ENCODE measurements around the gene TKTL1. TPM values are rescaled to one million over a fixed set of nuclear protein-coding genes. Genes with fewer than 3 reads are reported as not detected.

The TKTL1 gene
- polyA plus RNA-seq, 4 donors: 0.12 to 0.18 TPM; not detected in 2

DNA sequence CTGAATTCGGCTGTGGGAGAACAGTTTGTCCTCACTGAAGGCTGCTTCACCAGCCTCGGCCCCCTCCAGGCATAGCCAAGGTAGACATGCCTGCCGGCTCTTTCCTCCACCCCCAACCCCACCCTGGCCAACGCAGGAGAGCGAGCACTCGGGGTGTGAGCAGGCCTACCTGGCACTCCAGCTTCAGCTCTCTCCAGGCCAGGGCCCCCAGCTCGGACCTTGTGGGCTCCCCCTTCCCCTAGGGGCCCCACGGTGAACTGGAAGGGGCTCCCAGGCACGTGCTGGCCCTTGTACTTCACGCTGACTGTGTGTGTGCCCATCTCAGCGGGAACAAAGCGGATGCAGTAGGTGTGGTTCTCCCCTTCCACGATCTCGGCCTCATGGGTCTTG is 56.4 kb downstream of the TKTL1 start:
- H3K9me3 ChIP-seq (ENCODE audit: control insufficient read depth in 2 of 2, insufficient read depth in 1 of 2, low read depth in 1 of 2, low read length in 1 of 2): no peaks in the 10 kb centered on the region
- H3K27me3 ChIP-seq (ENCODE audit: control insufficient read depth in 3 of 3, insufficient read depth in 3 of 3, low read length in 3 of 3): no peaks in the 10 kb centered on the region
- peaks cover 0 to 72% (median 3%) of the 10 kb centered on the region in 3 donors for H3K36me3 ChIP-seq (ENCODE audit: control insufficient read depth in 3 of 3, insufficient read depth in 2 of 3, low read depth in 1 of 3, low read length in 3 of 3)
- FAIRE-seq (no peak), DNase-seq (no peak)
- no peaks in the 10 kb centered on the region for H3K4me1 ChIP-seq (ENCODE audit: control insufficient read depth in 3 of 3, insufficient read depth in 2 of 3, low read depth in 1 of 3, low read length in 2 of 3)
- H3K4me3 ChIP-seq (ENCODE audit: low read depth in 1 of 3, low read length in 3 of 3): no peak overlapping the region
- 78 to 88% (median 81%) methylated on average over 12 to 14 of the region's 14 CpGs for WGBS, 3 donors
- H3K27ac ChIP-seq (ENCODE audit: low read depth in 1 of 3, low read length in 2 of 3): no peak overlapping the region

DNA sequence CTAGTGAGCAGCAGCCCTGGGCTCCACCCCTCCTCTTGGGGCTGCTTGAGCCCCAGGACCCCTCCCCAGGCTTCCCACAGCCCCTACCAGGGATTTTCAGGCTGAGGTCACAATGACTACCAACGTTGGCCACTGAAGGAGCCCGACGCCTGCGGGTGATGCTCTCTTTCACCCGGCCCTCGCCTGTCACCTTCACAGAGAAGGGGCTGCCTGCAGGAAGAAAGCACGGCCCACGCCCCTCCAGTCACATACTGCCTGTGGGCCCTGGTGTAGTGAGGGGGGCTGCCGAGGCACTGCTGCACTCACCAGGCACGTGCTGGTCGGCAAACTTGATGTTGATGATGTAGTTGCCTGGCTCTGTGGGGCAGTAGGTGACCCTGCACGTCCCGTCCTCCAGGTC is 56.9 kb downstream of the TKTL1 start:
- no peaks in the 10 kb centered on the region for H3K27me3 ChIP-seq (ENCODE audit: control insufficient read depth in 3 of 3, insufficient read depth in 3 of 3, low read length in 3 of 3)
- H3K4me3 ChIP-seq (ENCODE audit: low read depth in 1 of 3, low read length in 3 of 3): no peak overlapping the region
- WGBS, 3 donors: 88 to 91% (median 90%) methylated on average over 8 to 13 of the region's 13 CpGs
- no peaks in the 10 kb centered on the region for H3K4me1 ChIP-seq (ENCODE audit: control insufficient read depth in 3 of 3, insufficient read depth in 2 of 3, low read depth in 1 of 3, low read length in 2 of 3)
- H3K27ac ChIP-seq (ENCODE audit: low read depth in 1 of 3, low read length in 2 of 3): no peak overlapping the region
- no peaks in the 10 kb centered on the region for H3K9me3 ChIP-seq (ENCODE audit: control insufficient read depth in 2 of 2, insufficient read depth in 1 of 2, low read depth in 1 of 2, low read length in 1 of 2)
- H3K36me3 ChIP-seq (ENCODE audit: control insufficient read depth in 3 of 3, insufficient read depth in 2 of 3, low read depth in 1 of 3, low read length in 3 of 3): peaks cover 0 to 75% (median 6%) of the 10 kb centered on the region in 3 donors
- FAIRE-seq (no peak), DNase-seq (no peak)

DNA sequence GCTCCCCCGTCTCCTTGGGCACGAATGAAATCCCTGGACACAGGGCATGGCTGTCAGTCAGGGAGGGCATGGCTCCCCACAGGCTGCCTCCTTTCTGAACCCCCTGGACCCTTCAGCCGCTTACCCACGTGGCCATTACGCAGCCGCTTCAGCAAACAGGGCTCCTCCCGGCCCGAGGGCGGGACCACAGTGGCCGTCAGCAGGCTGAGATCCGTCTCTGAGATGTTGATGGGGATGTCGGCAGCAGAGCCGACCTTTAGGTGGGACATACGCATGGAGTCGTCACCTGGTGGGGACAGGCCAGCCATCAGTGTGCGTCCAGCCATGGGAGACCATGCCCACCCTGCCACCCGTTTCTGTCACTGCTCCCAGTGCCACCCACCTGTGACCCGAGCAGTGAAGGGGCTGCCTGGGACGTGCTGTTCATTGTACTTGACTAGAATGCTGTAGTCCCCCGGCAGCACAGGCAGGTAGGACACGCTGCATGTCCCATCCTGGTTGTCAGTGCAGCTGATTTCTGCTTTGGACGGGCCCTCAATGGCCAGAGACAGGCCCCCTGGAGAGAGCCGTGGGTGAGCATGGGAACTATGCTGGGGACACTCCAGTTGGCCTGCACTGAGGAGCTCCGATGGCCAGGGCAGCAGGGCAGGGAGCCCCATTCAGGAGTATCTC is 57.7 kb downstream of the TKTL1 start:
- WGBS, 3 donors: 86 to 90% (median 89%) methylated on average over 24 of the region's 24 CpGs
- Histone ChIP-seq H3K27me3 (ENCODE audit: control insufficient read depth in 3 of 3, insufficient read depth in 3 of 3, low read length in 3 of 3) (no peaks in the 10 kb centered on the region), H3K9me3 (ENCODE audit: control insufficient read depth in 2 of 2, insufficient read depth in 1 of 2, low read depth in 1 of 2, low read length in 1 of 2) (no peaks in the 10 kb centered on the region), H3K27ac (ENCODE audit: low read depth in 1 of 3, low read length in 2 of 3) (no peak overlapping the region), H3K4me3 (ENCODE audit: low read depth in 1 of 3, low read length in 3 of 3) (no peak overlapping the region), H3K4me1 (ENCODE audit: control insufficient read depth in 3 of 3, insufficient read depth in 2 of 3, low read depth in 1 of 3, low read length in 2 of 3) (no peaks in the 10 kb centered on the region), H3K36me3 (ENCODE audit: control insufficient read depth in 3 of 3, insufficient read depth in 2 of 3, low read depth in 1 of 3, low read length in 3 of 3) (peaks cover 0 to 82% (median 7%) of the 10 kb centered on the region in 3 donors)
- no peak for FAIRE-seq
- no peak for DNase-seq

DNA sequence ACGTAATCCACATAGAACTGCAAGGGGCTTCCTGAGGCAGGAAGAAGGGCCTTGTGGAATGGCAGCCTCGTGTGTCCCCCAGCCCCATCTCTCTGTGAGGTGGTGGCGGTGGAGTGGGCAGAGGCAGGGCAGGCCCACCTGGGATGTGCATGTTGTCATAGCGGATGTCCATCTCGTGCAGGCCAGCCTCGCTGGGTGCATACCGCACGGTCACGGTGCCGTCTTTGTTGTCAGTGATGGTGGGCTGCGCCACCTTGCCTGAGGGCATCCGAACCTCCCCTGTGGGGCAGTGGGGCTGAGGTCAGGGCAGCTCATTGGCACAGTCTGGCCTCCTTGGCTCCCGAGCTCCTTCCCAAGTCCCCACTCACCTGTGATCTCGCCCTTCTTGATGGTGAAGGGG is 58.4 kb downstream of the TKTL1 start:
- H3K36me3 ChIP-seq (ENCODE audit: control insufficient read depth in 3 of 3, insufficient read depth in 2 of 3, low read depth in 1 of 3, low read length in 3 of 3): peaks cover 0 to 85% (median 10%) of the 10 kb centered on the region in 3 donors
- no peak for DNase-seq
- 84 to 91% (median 86%) methylated on average over 13 to 14 of the region's 14 CpGs for WGBS, 3 donors
- H3K9me3 ChIP-seq (ENCODE audit: control insufficient read depth in 2 of 2, insufficient read depth in 1 of 2, low read depth in 1 of 2, low read length in 1 of 2): no peaks in the 10 kb centered on the region
- H3K27ac ChIP-seq (ENCODE audit: low read depth in 1 of 3, low read length in 2 of 3): no peak overlapping the region
- no peak overlapping the region for H3K4me3 ChIP-seq (ENCODE audit: low read depth in 1 of 3, low read length in 3 of 3)
- no peak for FAIRE-seq
- no peaks in the 10 kb centered on the region for H3K27me3 ChIP-seq (ENCODE audit: control insufficient read depth in 3 of 3, insufficient read depth in 3 of 3, low read length in 3 of 3)
- no peaks in the 10 kb centered on the region for H3K4me1 ChIP-seq (ENCODE audit: control insufficient read depth in 3 of 3, insufficient read depth in 2 of 3, low read depth in 1 of 3, low read length in 2 of 3)

GRCh38 chrX:154354516-154354915 is 58.9 kb downstream of the TKTL1 start:
- WGBS, 3 donors: 74 to 91% (median 90%) methylated on average over 11 to 13 of the region's 13 CpGs
- Histone ChIP-seq H3K27me3 (ENCODE audit: control insufficient read depth in 3 of 3, insufficient read depth in 3 of 3, low read length in 3 of 3) (no peaks in the 10 kb centered on the region), H3K9me3 (ENCODE audit: control insufficient read depth in 2 of 2, insufficient read depth in 1 of 2, low read depth in 1 of 2, low read length in 1 of 2) (no peaks in the 10 kb centered on the region), H3K4me3 (ENCODE audit: low read depth in 1 of 3, low read length in 3 of 3) (no peak overlapping the region), H3K27ac (ENCODE audit: low read depth in 1 of 3, low read length in 2 of 3) (no peak overlapping the region), H3K4me1 (ENCODE audit: control insufficient read depth in 3 of 3, insufficient read depth in 2 of 3, low read depth in 1 of 3, low read length in 2 of 3) (no peaks in the 10 kb centered on the region), H3K36me3 (ENCODE audit: control insufficient read depth in 3 of 3, insufficient read depth in 2 of 3, low read depth in 1 of 3, low read length in 3 of 3) (peaks cover 0 to 85% (median 9%) of the 10 kb centered on the region in 3 donors)
- no peak for DNase-seq
- no peak for FAIRE-seq

GRCh38 chrX:154355094-154355775 is 59.6 kb downstream of the TKTL1 start:
- H3K27me3 ChIP-seq (ENCODE audit: control insufficient read depth in 3 of 3, insufficient read depth in 3 of 3, low read length in 3 of 3): no peaks in the 10 kb centered on the region
- H3K4me1 ChIP-seq (ENCODE audit: control insufficient read depth in 3 of 3, insufficient read depth in 2 of 3, low read depth in 1 of 3, low read length in 2 of 3): no peaks in the 10 kb centered on the region
- no peak overlapping the region for H3K4me3 ChIP-seq (ENCODE audit: low read depth in 1 of 3, low read length in 3 of 3)
- no peak for FAIRE-seq
- WGBS, 3 donors: 82 to 86% (median 85%) methylated on average over 29 to 30 of the region's 30 CpGs
- H3K9me3 ChIP-seq (ENCODE audit: control insufficient read depth in 2 of 2, insufficient read depth in 1 of 2, low read depth in 1 of 2, low read length in 1 of 2): no peaks in the 10 kb centered on the region
- no peak overlapping the region for H3K27ac ChIP-seq (ENCODE audit: low read depth in 1 of 3, low read length in 2 of 3)
- H3K36me3 ChIP-seq (ENCODE audit: control insufficient read depth in 3 of 3, insufficient read depth in 2 of 3, low read depth in 1 of 3, low read length in 3 of 3): peaks cover 0 to 84% (median 7%) of the 10 kb centered on the region in 3 donors
- no peak for DNase-seq

DNA sequence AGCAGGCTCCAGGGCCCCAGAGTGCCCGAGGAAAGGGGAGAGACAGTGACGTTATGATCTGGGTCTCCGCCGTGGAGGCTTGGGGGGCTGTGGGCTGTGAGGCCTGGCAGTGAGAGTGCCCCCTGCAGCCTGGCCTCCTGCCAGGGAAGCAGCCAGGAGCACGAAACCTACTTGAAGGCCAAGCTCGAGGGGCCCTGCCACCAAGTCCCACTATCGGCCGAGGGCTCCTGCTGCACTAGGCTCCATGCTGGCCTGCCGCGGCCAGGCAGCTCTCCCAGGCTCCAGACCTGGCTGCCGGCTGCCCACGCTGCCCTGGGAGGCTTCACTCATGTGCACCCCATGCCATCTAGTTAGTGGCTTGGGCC is 60.2 kb downstream of the TKTL1 start:
- no peak overlapping the region for H3K27ac ChIP-seq (ENCODE audit: low read depth in 1 of 3, low read length in 2 of 3)
- no peak overlapping the region for H3K4me3 ChIP-seq (ENCODE audit: low read depth in 1 of 3, low read length in 3 of 3)
- peaks cover 0 to 82% (median 7%) of the 10 kb centered on the region in 3 donors for H3K36me3 ChIP-seq (ENCODE audit: control insufficient read depth in 3 of 3, insufficient read depth in 2 of 3, low read depth in 1 of 3, low read length in 3 of 3)
- no peak for FAIRE-seq
- no peaks in the 10 kb centered on the region for H3K4me1 ChIP-seq (ENCODE audit: control insufficient read depth in 3 of 3, insufficient read depth in 2 of 3, low read depth in 1 of 3, low read length in 2 of 3)
- no peaks in the 10 kb centered on the region for H3K9me3 ChIP-seq (ENCODE audit: control insufficient read depth in 2 of 2, insufficient read depth in 1 of 2, low read depth in 1 of 2, low read length in 1 of 2)
- H3K27me3 ChIP-seq (ENCODE audit: control insufficient read depth in 3 of 3, insufficient read depth in 3 of 3, low read length in 3 of 3): no peaks in the 10 kb centered on the region
- DNase-seq: no peak
- WGBS, 3 donors: 76 to 91% (median 85%) methylated on average over 4 to 12 of the region's 12 CpGs

- WGBS, 3 donors: 85 to 87% methylated on average over 12 to 13 of the region's 13 CpGs; no CpG with 5 or more reads in 1 of the 3 donors
- H3K36me3 ChIP-seq (ENCODE audit: control insufficient read depth in 3 of 3, insufficient read depth in 2 of 3, low read depth in 1 of 3, low read length in 3 of 3): peaks cover 0 to 79% (median 7%) of the 10 kb centered on the region in 3 donors
- H3K27ac ChIP-seq (ENCODE audit: low read depth in 1 of 3, low read length in 2 of 3): no peak overlapping the region
- no peaks in the 10 kb centered on the region for H3K4me1 ChIP-seq (ENCODE audit: control insufficient read depth in 3 of 3, insufficient read depth in 2 of 3, low read depth in 1 of 3, low read length in 2 of 3)
- no peak for DNase-seq
- H3K27me3 ChIP-seq (ENCODE audit: control insufficient read depth in 3 of 3, insufficient read depth in 3 of 3, low read length in 3 of 3): no peaks in the 10 kb centered on the region
- no peak overlapping the region for H3K4me3 ChIP-seq (ENCODE audit: low read depth in 1 of 3, low read length in 3 of 3)
- no peak for FAIRE-seq
- no peaks in the 10 kb centered on the region for H3K9me3 ChIP-seq (ENCODE audit: control insufficient read depth in 2 of 2, insufficient read depth in 1 of 2, low read depth in 1 of 2, low read length in 1 of 2)
Observed at GRCh38 chrX:154356596-154356995, 61.0 kb downstream of the TKTL1 start.

All from small intestine (tissue), 7 donors.